Sigmoid colon (tissue), 7 donors: ENCODE measurements around the gene UBQLN4. TPM values are rescaled to one million over a fixed set of nuclear protein-coding genes. Genes with fewer than 3 reads are reported as not detected.

Experiments
- DNase-seq: peaks from one replicate; pipeline ENCODE4 v3.0.0-alpha.2; 2019
- H3K27ac ChIP-seq, 4 donors: fragments of 200-600 bp; sonication (generic); one replicate each; pipeline ENCODE4 v1.5.1; 2016 to 2019; ENCODE audit warnings: mild to moderate bottlenecking in 1 of 4
- H3K27me3 ChIP-seq, 3 donors: fragments of 200-600 bp; sonication (generic); one replicate each; pipeline ENCODE4 v1.5.1; 2019; ENCODE audit warnings: mild to moderate bottlenecking in 1 of 3
- H3K36me3 ChIP-seq, 4 donors: fragments of 200-600 bp; sonication (generic); one replicate each; pipeline ENCODE4 v1.5.1; 2016 to 2019
- H3K4me1 ChIP-seq, 4 donors: fragments of 200-600 bp; sonication (generic); one replicate each; pipeline ENCODE4 v1.5.1; 2017 to 2019
- H3K4me3 ChIP-seq, 4 donors: fragments of 200-600 bp; sonication (generic); one replicate each; pipeline ENCODE4 v1.5.1; 2017 to 2019; ENCODE audit warnings: mild to moderate bottlenecking in 2 of 4, moderate library complexity in 1 of 4
- H3K9me3 ChIP-seq, 4 donors: fragments of 200-600 bp in 3 of 4; sonication (generic) in 3 of 4; one replicate each; pipeline versions ENCODE4 v1.5.1 to v1.6.1; 2013 to 2019
- CTCF ChIP-seq, 4 experiments: fragments of 450-650 bp in 3 of 4; fragments of 200-600 bp in 1 of 4; IDR thresholded peaks; one replicate each; pipeline ENCODE4 v1.5.1; 2016 to 2019; ENCODE audit warnings: antibody characterized with exemption in 4 of 4, mild to moderate bottlenecking in 3 of 4, moderate library complexity in 2 of 4
- EP300 ChIP-seq, 4 donors: sonication (generic); formaldehyde crosslinking; IDR thresholded peaks; one replicate each; pipeline ENCODE4 v1.6.1; 2017; ENCODE audit warnings: antibody characterized with exemption in 4 of 4
- POLR2A ChIP-seq, 2 donors: fragments of 450-650 bp; IDR thresholded peaks; one replicate each; pipeline ENCODE4 v1.6.1; 2016; ENCODE audit warnings: antibody characterized with exemption in 2 of 2, mild to moderate bottlenecking in 2 of 2, moderate library complexity in 2 of 2
- POLR2AphosphoS5 ChIP-seq, 4 donors: sonication (generic); formaldehyde crosslinking; IDR thresholded peaks; one replicate each; pipeline ENCODE4 v1.6.1; 2017; ENCODE audit warnings: antibody characterized with exemption in 4 of 4
- WGBS, 2 donors: extraction: QIAGEN DNeasy Blood & Tissue Kit; methylation state at CpG; one replicate each; pipeline ENCODE4 v1.1.7; 2013; 5-methylcytosine and 5-hydroxymethylcytosine counted together
- intact Hi-C: fragments of 100-400 bp; cut with DNase I; formaldehyde crosslinking; loops from one replicate; pipeline ENCODE4 v1.15.1; 2023
- polyA plus RNA-seq, 3 donors: library from polyadenylated mRNA; stranded (reverse); fragments of 200-250 nt; gene quantifications; one replicate each; pipeline ENCODE4 v1.2.3, GENCODE V29; 2013
- total RNA-seq, 4 donors: library from RNA; depleted of rRNA; stranded (reverse); fragments of >200 nt; gene quantifications; one replicate each; pipeline ENCODE4 v1.1.0, GENCODE V29; 2016
- donor health status: healthy with polysubstance abuse.
- donor health status: Bipolar disorder and iron deficiency.
- donor health status: healthy.

The UBQLN4 gene
- total and polyA plus RNA-seq, 7 donors = 11.4 to 23.6 (median 19.1) TPM

DNA sequence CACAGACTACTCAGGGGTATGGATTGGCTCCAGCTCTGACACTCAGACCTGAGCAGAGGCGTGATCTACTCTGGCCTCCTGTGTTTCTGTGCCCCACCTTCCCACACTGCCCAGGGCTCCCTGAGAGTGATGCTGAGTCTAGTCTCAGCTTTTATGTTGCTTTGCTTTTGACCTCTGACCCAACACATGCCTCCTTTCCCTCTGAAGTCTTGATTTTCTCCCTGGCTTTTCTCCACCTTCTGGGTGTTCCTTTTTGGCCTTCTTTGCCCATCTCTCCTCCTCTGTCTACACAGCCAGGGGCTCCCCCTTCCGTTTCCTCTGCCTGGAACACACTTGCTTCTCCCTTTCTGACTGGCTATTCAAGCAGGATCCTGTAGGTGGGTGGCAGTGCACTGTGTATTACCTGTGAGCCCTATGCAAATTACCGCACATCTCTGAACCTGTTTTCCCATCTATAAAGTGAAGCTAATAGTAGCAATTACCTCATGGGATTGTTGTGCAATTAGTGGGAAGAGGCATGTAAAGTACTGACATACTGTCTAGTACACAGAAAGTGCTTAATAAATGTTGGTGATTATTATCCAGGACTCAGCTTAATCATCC, 42.4 kb upstream of the UBQLN4 start:
- Histone ChIP-seq H3K27ac (peak overlapping the region; percentile 64 to 84 (median 75)), H3K4me1 (peaks cover 0 to 32% (median 14%) of the 10 kb centered on the region in 4 donors), H3K4me3 (no peak overlapping the region), H3K27me3 (no peaks in the 10 kb centered on the region), H3K36me3 (no peaks in the 10 kb centered on the region), H3K9me3 (no peaks in the 10 kb centered on the region)
- DNase-seq = no peak
- TF ChIP-seq EP300 (IDR thresholded peaks at IDR 0.05) (no peak), POLR2A (IDR thresholded peaks at IDR 0.05) (no peak), POLR2AphosphoS5 (IDR thresholded peaks at IDR 0.05) (no peak), CTCF (IDR thresholded peaks at IDR 0.05) (no peak)
- intact Hi-C loops = loop anchor here (1.0 kb wide), 1 partner anchor 34 kb away; no protein-coding TSS in a partner anchor
- WGBS, 2 donors = 82 to 83% methylated on average over 3 of the region's 3 CpGs

DNA sequence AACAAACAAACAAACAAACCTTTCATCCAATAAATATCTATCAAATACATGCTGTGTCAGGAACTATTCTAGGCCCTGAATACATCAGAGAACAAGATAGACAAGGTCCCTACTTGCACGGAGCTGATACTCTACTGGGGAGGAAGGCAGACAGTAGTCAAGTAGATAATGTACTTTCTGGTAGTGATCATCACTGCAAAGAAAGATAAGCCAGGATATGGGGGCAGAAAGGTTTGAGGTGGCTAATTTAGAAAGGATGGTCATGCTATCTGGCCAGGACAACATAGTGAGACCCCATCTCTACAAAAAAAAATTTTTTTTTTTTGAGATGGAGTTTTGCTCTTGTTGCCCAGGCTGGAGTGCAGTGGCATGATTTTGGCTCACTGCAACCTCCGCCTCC, 38.0 kb upstream of the UBQLN4 start:
- no peak overlapping the region for H3K27ac ChIP-seq
- peaks cover 0 to 16% (median 6%) of the 10 kb centered on the region in 4 donors for H3K4me1 ChIP-seq
- H3K36me3 ChIP-seq = no peaks in the 10 kb centered on the region
- no peaks in the 10 kb centered on the region for H3K9me3 ChIP-seq
- no peak for DNase-seq
- TF ChIP-seq POLR2A (IDR thresholded peaks at IDR 0.05) = no peak
- TF ChIP-seq POLR2AphosphoS5 (IDR thresholded peaks at IDR 0.05) = no peak
- no peak for TF ChIP-seq EP300 (IDR thresholded peaks at IDR 0.05)
- no peak for TF ChIP-seq CTCF (IDR thresholded peaks at IDR 0.05)
- WGBS, 2 donors = 79 to 84% methylated on average over 2 of the region's 2 CpGs
- intact Hi-C loops = no loop called here
- H3K4me3 ChIP-seq = no peak overlapping the region
- no peaks in the 10 kb centered on the region for H3K27me3 ChIP-seq

GRCh38 chr1:156090840-156091188, 37.2 kb upstream of the UBQLN4 start:
- H3K27ac ChIP-seq = peak overlapping the region in 1 of 4 donors; percentile 9
- no peak overlapping the region for H3K4me3 ChIP-seq
- TF ChIP-seq CTCF (IDR thresholded peaks at IDR 0.05) (peak; percentile 69 to 87 (median 84)), POLR2A (IDR thresholded peaks at IDR 0.05) (no peak)
- intact Hi-C loops = loop anchor here (1.0 kb wide), 1 partner anchor 134 kb away; no protein-coding TSS in a partner anchor
- WGBS, 2 donors = 35 to 42% methylated on average over 14 of the region's 14 CpGs
- H3K9me3 ChIP-seq = no peaks in the 10 kb centered on the region
- H3K4me1 ChIP-seq = peaks cover 0 to 15% (median 5%) of the 10 kb centered on the region in 4 donors
- no peaks in the 10 kb centered on the region for H3K36me3 ChIP-seq
- peak; percentile 93 for DNase-seq
- H3K27me3 ChIP-seq = no peaks in the 10 kb centered on the region

GRCh38 chr1:156090138-156090839, 36.7 kb upstream of the UBQLN4 start:
- Histone ChIP-seq H3K27me3 (no peaks in the 10 kb centered on the region), H3K4me1 (peaks cover 0 to 14% (median 5%) of the 10 kb centered on the region in 4 donors), H3K4me3 (no peak overlapping the region), H3K36me3 (no peaks in the 10 kb centered on the region), H3K9me3 (no peaks in the 10 kb centered on the region), H3K27ac (peak overlapping the region in 1 of 4 donors; percentile 9)
- TF ChIP-seq EP300 (IDR thresholded peaks at IDR 0.05) (no peak), POLR2A (IDR thresholded peaks at IDR 0.05) (no peak), CTCF (IDR thresholded peaks at IDR 0.05) (no peak), POLR2AphosphoS5 (IDR thresholded peaks at IDR 0.05) (no peak)
- DNase-seq = no peak
- WGBS, 2 donors = 33 to 36% methylated on average over 5 of the region's 5 CpGs
- intact Hi-C loops = loop anchor here (1.0 kb wide), 1 partner anchor 135 kb away; no protein-coding TSS in a partner anchor
